DOHH2 (cell line): ENCODE measurements around the gene ZNF354C.
"Not testable (repeated sequence)": the region's sequence is repeated elsewhere in the genome, so short reads cannot be mapped to it uniquely, and the experiment has no call there.

Experiments used
- H3F3A ChIP-seq: fragments of 200-600 bp; sonication (generic), shearing (Covaris generic); 2 replicates; pipeline ENCODE4 v1.6.0; 2016; ENCODE audit warnings: antibody characterized with exemption, mild to moderate bottlenecking; ENCODE audit not compliant: control insufficient read depth, insufficient read depth
- H3K27ac ChIP-seq: fragments of 200-600 bp; sonication (generic); 2 replicates; pipeline ENCODE4 v1.5.1; 2014; ENCODE audit warnings: low read depth, mild to moderate bottlenecking, low read length, moderate library complexity
- H3K27me3 ChIP-seq: fragments of 200-600 bp; sonication (generic); 2 replicates; pipeline ENCODE4 v1.6.1; 2014; ENCODE audit warnings: mild to moderate bottlenecking, low read length, mixed read lengths; ENCODE audit not compliant: control insufficient read depth
- H3K36me3 ChIP-seq: fragments of 200-600 bp; sonication (generic); 2 replicates; pipeline ENCODE4 v1.6.1; 2014; ENCODE audit warnings: mild to moderate bottlenecking, low read length, moderate library complexity, mixed read lengths; ENCODE audit not compliant: control insufficient read depth
- H3K4me1 ChIP-seq: fragments of 200-600 bp; sonication (generic); 2 replicates; pipeline ENCODE4 v1.6.1; 2014; ENCODE audit warnings: mild to moderate bottlenecking, low read length, mixed read lengths; ENCODE audit not compliant: control insufficient read depth
- H3K4me2 ChIP-seq: fragments of 200-600 bp; sonication (generic); 2 replicates; pipeline ENCODE4 v1.6.0; 2014; ENCODE audit warnings: mild to moderate bottlenecking, low read length, moderate library complexity
- H3K4me3 ChIP-seq: fragments of 200-600 bp; sonication (generic); 2 replicates; pipeline ENCODE4 v1.5.1; 2014; ENCODE audit warnings: mild to moderate bottlenecking, low read length, mixed read lengths
- H3K79me2 ChIP-seq: fragments of 200-600 bp; sonication (generic); 2 replicates; pipeline ENCODE4 v1.6.1; 2014; ENCODE audit warnings: mild to moderate bottlenecking, low read length, mixed read lengths; ENCODE audit not compliant: control insufficient read depth
- H3K9me2 ChIP-seq: fragments of 200-600 bp; sonication (generic); replicated peaks from 2 replicates; pipeline ENCODE4 v1.6.1; 2014; ENCODE audit warnings: mild to moderate bottlenecking, low read length, mixed read lengths; ENCODE audit not compliant: control insufficient read depth
- H3K9me3 ChIP-seq: fragments of 200-600 bp; sonication (generic); 2 replicates; pipeline ENCODE4 v1.6.1; 2014; ENCODE audit warnings: antibody characterized with exemption, low read length, mixed read lengths; ENCODE audit not compliant: control insufficient read depth, insufficient read depth
- H4K20me1 ChIP-seq: fragments of 200-600 bp; sonication (generic); 2 replicates; pipeline ENCODE4 v1.6.0; 2014; ENCODE audit warnings: low read depth, mild to moderate bottlenecking, antibody characterized with exemption, low read length, moderate library complexity; ENCODE audit not compliant: control insufficient read depth, insufficient read depth
- EZH2phosphoT487 ChIP-seq: fragments of 200-600 bp; sonication (generic); IDR thresholded peaks from 2 replicates; pipeline ENCODE4 v1.6.1; 2017; ENCODE audit warnings: borderline replicate concordance, mild to moderate bottlenecking, antibody characterized with exemption, low read length, moderate library complexity, mixed read lengths
- TF ChIP-seq, protein P1 (sequence below): fragments of 200-600 bp; sonication (generic); IDR thresholded peaks from one replicate; pipeline ENCODE4 v1.5.1; 2014; ENCODE audit warnings: antibody characterized with exemption, mild to moderate bottlenecking, low read depth, low read length; ENCODE audit not compliant: poor library complexity, severe bottlenecking

Gene ZNF354C

DNA sequence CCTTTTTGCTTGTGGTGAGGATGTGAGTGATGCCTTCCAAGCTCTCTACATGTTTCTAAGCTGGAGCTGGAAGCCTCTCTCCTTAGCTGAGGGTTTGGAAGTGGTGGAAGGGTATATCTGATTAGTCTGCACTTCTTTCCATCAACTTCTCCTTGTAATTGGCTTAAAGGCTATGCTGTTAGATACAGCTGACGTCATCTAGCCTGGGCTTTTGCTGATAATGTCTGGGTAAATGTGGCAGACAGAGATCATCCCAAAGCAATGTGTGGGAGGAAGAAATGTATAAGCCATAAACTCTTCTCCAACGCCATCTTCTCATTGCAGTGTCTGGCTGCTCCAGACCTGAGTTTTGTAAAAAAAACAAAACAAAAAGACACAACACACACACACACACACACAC, 29.3 kb downstream of the ZNF354C start:
- no peaks in the 10 kb centered on the region for H3K36me3 ChIP-seq
- H3K79me2 ChIP-seq = no peaks in the 10 kb centered on the region
- no peak overlapping the region for H3K27ac ChIP-seq
- no peaks in the 10 kb centered on the region for H3F3A ChIP-seq
- H3K4me1 ChIP-seq = no peaks in the 10 kb centered on the region
- H3K9me2 ChIP-seq = no peaks in the 10 kb centered on the region
- no peak overlapping the region for H3K4me2 ChIP-seq
- no peaks in the 10 kb centered on the region for H3K27me3 ChIP-seq
- TF ChIP-seq, protein P1, sequence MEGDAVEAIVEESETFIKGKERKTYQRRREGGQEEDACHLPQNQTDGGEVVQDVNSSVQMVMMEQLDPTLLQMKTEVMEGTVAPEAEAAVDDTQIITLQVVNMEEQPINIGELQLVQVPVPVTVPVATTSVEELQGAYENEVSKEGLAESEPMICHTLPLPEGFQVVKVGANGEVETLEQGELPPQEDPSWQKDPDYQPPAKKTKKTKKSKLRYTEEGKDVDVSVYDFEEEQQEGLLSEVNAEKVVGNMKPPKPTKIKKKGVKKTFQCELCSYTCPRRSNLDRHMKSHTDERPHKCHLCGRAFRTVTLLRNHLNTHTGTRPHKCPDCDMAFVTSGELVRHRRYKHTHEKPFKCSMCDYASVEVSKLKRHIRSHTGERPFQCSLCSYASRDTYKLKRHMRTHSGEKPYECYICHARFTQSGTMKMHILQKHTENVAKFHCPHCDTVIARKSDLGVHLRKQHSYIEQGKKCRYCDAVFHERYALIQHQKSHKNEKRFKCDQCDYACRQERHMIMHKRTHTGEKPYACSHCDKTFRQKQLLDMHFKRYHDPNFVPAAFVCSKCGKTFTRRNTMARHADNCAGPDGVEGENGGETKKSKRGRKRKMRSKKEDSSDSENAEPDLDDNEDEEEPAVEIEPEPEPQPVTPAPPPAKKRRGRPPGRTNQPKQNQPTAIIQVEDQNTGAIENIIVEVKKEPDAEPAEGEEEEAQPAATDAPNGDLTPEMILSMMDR = no peak
- no peak for TF ChIP-seq EZH2phosphoT487
- no peak overlapping the region for H3K4me3 ChIP-seq
- H3K9me3 ChIP-seq = peaks cover under 1% of the 10 kb centered on the region; the same call in 1 of the 2 replicates
- no peaks in the 10 kb centered on the region for H4K20me1 ChIP-seq

- not testable (repeated sequence) for H3K27me3 ChIP-seq, H3K27ac ChIP-seq, H3K79me2 ChIP-seq, H3K4me3 ChIP-seq, H3K36me3 ChIP-seq, H3K4me1 ChIP-seq, H3K9me3 ChIP-seq, H3K4me2 ChIP-seq, H3F3A ChIP-seq, H3K9me2 ChIP-seq, H4K20me1 ChIP-seq
These were observed 41.1 kb downstream of the ZNF354C start for GRCh38 chr5:179101282-179101681.

GRCh38 chr5:179110528-179110927, 50.4 kb downstream of the ZNF354C start:
- no peak for TF ChIP-seq EZH2phosphoT487
- TF ChIP-seq, protein P1 = no peak
- Histone ChIP-seq H3K9me3 (no peaks in the 10 kb centered on the region), H3K36me3 (no peaks in the 10 kb centered on the region), H3K9me2 (no peaks in the 10 kb centered on the region), H4K20me1 (no peaks in the 10 kb centered on the region), H3K4me3 (no peak overlapping the region), H3F3A (no peaks in the 10 kb centered on the region), H3K4me1 (no peaks in the 10 kb centered on the region), H3K4me2 (no peak overlapping the region), H3K27ac (no peak overlapping the region), H3K79me2 (no peaks in the 10 kb centered on the region), H3K27me3 (no peaks in the 10 kb centered on the region)

- H3K79me2 ChIP-seq = no peaks in the 10 kb centered on the region
- no peaks in the 10 kb centered on the region for H3K27me3 ChIP-seq
- no peak overlapping the region for H3K4me3 ChIP-seq
- no peaks in the 10 kb centered on the region for H3K36me3 ChIP-seq
- H3K9me3 ChIP-seq = no peaks in the 10 kb centered on the region
- H3K27ac ChIP-seq = no peak overlapping the region
- H3K4me1 ChIP-seq = no peaks in the 10 kb centered on the region
- no peaks in the 10 kb centered on the region for H3F3A ChIP-seq
- H3K4me2 ChIP-seq = no peak overlapping the region
- TF ChIP-seq EZH2phosphoT487 = no peak
- TF ChIP-seq, protein P1 = no peak
- no peaks in the 10 kb centered on the region for H4K20me1 ChIP-seq
- H3K9me2 ChIP-seq = no peaks in the 10 kb centered on the region
These were observed 51.4 kb downstream of the ZNF354C start for GRCh38 chr5:179111267-179112207.
